ENCODE measurements around the gene SPHKAP. TPM values are rescaled to one million over a fixed set of nuclear protein-coding genes. Genes with fewer than 3 reads are reported as not detected.

SPHKAP gene
- total and polyA plus RNA-seq, 10 donors = 0.02 to 8.2 (median 0.91) TPM; not detected in 1

GRCh38 chr2:228135300-228135699, 46.2 kb downstream of the SPHKAP start:
- Histone ChIP-seq H3K27ac (no peak overlapping the region), H3K27me3 (replicated peaks in 1 of 7) (no peaks in the 10 kb centered on the region), H3K36me3 (no peaks in the 10 kb centered on the region), H3K4me3 (no peak overlapping the region), H3K9me3 (peaks cover 0 to 5% (median 0%) of the 10 kb centered on the region in 8 donors), H3K4me1 (no peaks in the 10 kb centered on the region)
- WGBS, 5 donors = 59 to 74% (median 68%) methylated on average over 2 of the region's 2 CpGs
- no peak for DNase-seq
- intact Hi-C loops (cut with DNase I; ENCODE audit: low total_unique reads) = no loop called here
- TF ChIP-seq, protein P1, sequence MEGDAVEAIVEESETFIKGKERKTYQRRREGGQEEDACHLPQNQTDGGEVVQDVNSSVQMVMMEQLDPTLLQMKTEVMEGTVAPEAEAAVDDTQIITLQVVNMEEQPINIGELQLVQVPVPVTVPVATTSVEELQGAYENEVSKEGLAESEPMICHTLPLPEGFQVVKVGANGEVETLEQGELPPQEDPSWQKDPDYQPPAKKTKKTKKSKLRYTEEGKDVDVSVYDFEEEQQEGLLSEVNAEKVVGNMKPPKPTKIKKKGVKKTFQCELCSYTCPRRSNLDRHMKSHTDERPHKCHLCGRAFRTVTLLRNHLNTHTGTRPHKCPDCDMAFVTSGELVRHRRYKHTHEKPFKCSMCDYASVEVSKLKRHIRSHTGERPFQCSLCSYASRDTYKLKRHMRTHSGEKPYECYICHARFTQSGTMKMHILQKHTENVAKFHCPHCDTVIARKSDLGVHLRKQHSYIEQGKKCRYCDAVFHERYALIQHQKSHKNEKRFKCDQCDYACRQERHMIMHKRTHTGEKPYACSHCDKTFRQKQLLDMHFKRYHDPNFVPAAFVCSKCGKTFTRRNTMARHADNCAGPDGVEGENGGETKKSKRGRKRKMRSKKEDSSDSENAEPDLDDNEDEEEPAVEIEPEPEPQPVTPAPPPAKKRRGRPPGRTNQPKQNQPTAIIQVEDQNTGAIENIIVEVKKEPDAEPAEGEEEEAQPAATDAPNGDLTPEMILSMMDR (IDR thresholded peaks at IDR 0.05 in 8 of 11, conservative IDR thresholded peaks at IDR 0.05 in 3 of 11) = no peak
- TF ChIP-seq POLR2AphosphoS5 (IDR thresholded peaks at IDR 0.05) (no peak), POLR2A (IDR thresholded peaks at IDR 0.05) (no peak)

DNA sequence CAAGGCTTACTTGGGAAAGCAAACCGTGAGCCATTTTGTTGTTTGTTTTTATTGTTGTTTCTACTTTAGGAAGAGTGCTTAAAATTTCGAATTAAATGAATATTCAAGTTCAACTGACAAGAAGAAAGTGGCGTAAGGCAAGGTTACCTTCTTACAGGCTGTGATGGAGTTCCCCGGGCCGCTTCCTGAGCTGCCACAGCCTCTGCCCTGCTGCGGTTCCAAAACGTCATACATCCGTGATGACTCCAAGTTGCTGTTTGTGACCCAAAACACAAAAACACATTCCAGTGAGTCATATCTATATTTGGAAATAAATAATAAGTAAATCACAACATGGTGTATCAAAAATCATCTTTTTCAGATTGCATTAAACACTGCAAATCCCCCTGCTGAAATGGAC, 49.7 kb downstream of the SPHKAP start:
- no peaks in the 10 kb centered on the region for H3K9me3 ChIP-seq
- H3K36me3 ChIP-seq = no peaks in the 10 kb centered on the region
- DNase-seq = no peak
- TF ChIP-seq POLR2AphosphoS5 (IDR thresholded peaks at IDR 0.05) (no peak), POLR2A (IDR thresholded peaks at IDR 0.05) (no peak)
- TF ChIP-seq, protein P1 (IDR thresholded peaks at IDR 0.05 in 8 of 11, conservative IDR thresholded peaks at IDR 0.05 in 3 of 11) = no peak
- no peaks in the 10 kb centered on the region for H3K4me1 ChIP-seq
- no peak overlapping the region for H3K27ac ChIP-seq
- intact Hi-C loops (cut with DNase I; ENCODE audit: low total_unique reads) = no loop called here
- no peak overlapping the region for H3K4me3 ChIP-seq
- no peaks in the 10 kb centered on the region for H3K27me3 ChIP-seq (replicated peaks in 1 of 7)
- WGBS, 5 donors = 67 to 77% (median 71%) methylated on average over 8 of the region's 8 CpGs

DNA sequence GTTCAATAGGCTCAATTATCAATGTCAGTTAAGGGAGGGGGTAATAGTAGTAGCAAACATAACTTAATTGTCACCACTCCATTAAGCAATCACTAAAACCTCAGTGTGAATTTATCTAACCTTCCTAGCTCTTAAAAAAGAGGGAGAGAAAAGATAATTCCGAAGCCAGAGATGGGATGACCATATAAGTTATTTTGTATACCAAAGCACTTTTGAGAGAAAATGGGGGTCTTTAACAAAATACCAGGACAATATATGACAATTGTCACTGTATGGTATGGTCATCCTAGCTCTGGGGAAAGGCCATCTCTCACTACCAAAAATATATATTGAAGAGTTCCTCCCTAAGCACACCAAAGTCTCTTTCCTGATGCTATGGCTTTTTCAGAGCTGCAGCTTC, 55.1 kb downstream of the SPHKAP start:
- Histone ChIP-seq H3K4me3 (no peak overlapping the region), H3K9me3 (no peaks in the 10 kb centered on the region), H3K36me3 (no peaks in the 10 kb centered on the region), H3K27ac (no peak overlapping the region), H3K4me1 (no peaks in the 10 kb centered on the region), H3K27me3 (replicated peaks in 1 of 7) (no peaks in the 10 kb centered on the region)
- 15 to 84% (median 55%) methylated on average over 1 of the region's 1 CpG for WGBS, 5 donors
- intact Hi-C loops (cut with DNase I; ENCODE audit: low total_unique reads) = no loop called here
- TF ChIP-seq, protein P1 (IDR thresholded peaks at IDR 0.05 in 8 of 11, conservative IDR thresholded peaks at IDR 0.05 in 3 of 11) = no peak
- TF ChIP-seq POLR2AphosphoS5 (IDR thresholded peaks at IDR 0.05) (no peak), POLR2A (IDR thresholded peaks at IDR 0.05) (no peak)
- no peak for DNase-seq

- H3K4me1 ChIP-seq = no peaks in the 10 kb centered on the region
- WGBS, 5 donors = 29 to 38% (median 33%) methylated on average over 2 of the region's 2 CpGs
- DNase-seq = no peak
- no peak overlapping the region for H3K27ac ChIP-seq
- no peak overlapping the region for H3K4me3 ChIP-seq
- H3K36me3 ChIP-seq = no peaks in the 10 kb centered on the region
- intact Hi-C loops (cut with DNase I; ENCODE audit: low total_unique reads) = no loop called here
- H3K9me3 ChIP-seq = no peaks in the 10 kb centered on the region
- no peak for TF ChIP-seq POLR2AphosphoS5 (IDR thresholded peaks at IDR 0.05)
- no peak for TF ChIP-seq POLR2A (IDR thresholded peaks at IDR 0.05)
- TF ChIP-seq, protein P1 (IDR thresholded peaks at IDR 0.05 in 8 of 11, conservative IDR thresholded peaks at IDR 0.05 in 3 of 11) = no peak
- H3K27me3 ChIP-seq (replicated peaks in 1 of 7) = no peaks in the 10 kb centered on the region
Measured at GRCh38 chr2:228118940-228119339, 62.5 kb downstream of the SPHKAP start.

Data from spleen (tissue), 11 donors.